HG02852 (cell line): Measurements from ENCODE around the gene LPAR5.

Experiments used
- ATAC-seq: cut with Tn5 transposase; IDR thresholded peaks from one replicate; pipeline ENCODE4 v1.9.1; 2021; ENCODE audit warnings: mild to moderate bottlenecking, moderate library complexity; ENCODE audit not compliant: unreplicated experiment

The LPAR5 gene

GRCh38 chr12:6635856-6636531 lies at the start of gene LPAR5:
Gene LPAR5 (minus strand): TSS chr12:6635959. CDS start chr12:6621248, 14,711 bp downstream.
- ATAC-seq: no peak

- no peak for ATAC-seq
Observed at GRCh38 chr12:6684609-6685008, 48.9 kb upstream of the LPAR5 start.

- no peak for ATAC-seq
Observed at GRCh38 chr12:6676962-6677361, 41.2 kb upstream of the LPAR5 start.

- ATAC-seq: no peak
Observed at GRCh38 chr12:6672143-6672542, 36.4 kb upstream of the LPAR5 start.

- ATAC-seq: no peak
Observed at GRCh38 chr12:6667559-6668210, 31.9 kb upstream of the LPAR5 start.

- no peak for ATAC-seq
Observed at GRCh38 chr12:6666211-6666610, 30.5 kb upstream of the LPAR5 start.

GRCh38 chr12:6664902-6665301 lies 29.1 kb upstream of the LPAR5 start:
- ATAC-seq: no peak

- peak; percentile 96 for ATAC-seq
Observed at GRCh38 chr12:6662906-6663742, 27.4 kb upstream of the LPAR5 start, which contains the start of gene ING4. Gene ING4 (minus strand): TSS chr12:6663119. CDS start chr12:6663101, 18 bp downstream.

GRCh38 chr12:6662602-6662905 lies 26.8 kb upstream of the LPAR5 start:
- ATAC-seq: no peak

- no peak for ATAC-seq
Observed at GRCh38 chr12:6653987-6654386, 18.2 kb upstream of the LPAR5 start.

GRCh38 chr12:6653342-6653741 lies 17.6 kb upstream of the LPAR5 start:
- ATAC-seq: no peak

- no peak for ATAC-seq
Observed at GRCh38 chr12:6652391-6652790, 16.6 kb upstream of the LPAR5 start.

- ATAC-seq: no peak
Observed at GRCh38 chr12:6650832-6651231, 15.1 kb upstream of the LPAR5 start.

- peak; percentile 44 for ATAC-seq
Observed at GRCh38 chr12:6647083-6647604, 11.4 kb upstream of the LPAR5 start, which contains the start of gene ACRBP. Gene ACRBP (minus strand): TSS chr12:6647432. CDS start chr12:6647366, 66 bp downstream.

- no peak for ATAC-seq
Observed at GRCh38 chr12:6646276-6647082, 10.7 kb upstream of the LPAR5 start.

GRCh38 chr12:6644903-6645302 lies 9.1 kb upstream of the LPAR5 start:
- ATAC-seq: no peak

GRCh38 chr12:6644257-6644596 lies 8.5 kb upstream of the LPAR5 start:
- no peak for ATAC-seq

- ATAC-seq: no peak
Observed at GRCh38 chr12:6643569-6644256, 8.0 kb upstream of the LPAR5 start.

- ATAC-seq: no peak
Observed at GRCh38 chr12:6641131-6641530, 5.4 kb upstream of the LPAR5 start.

GRCh38 chr12:6640497-6640896 lies 4.7 kb upstream of the LPAR5 start:
- ATAC-seq: no peak
